Stimulated activated CD8-positive, alpha-beta memory T cell treated with anti-CD3 and anti-CD28 coated beads, Interleukin-4, amount 100 ng/mL, for 4 hours (primary cell): ENCODE data around the gene TTC7B.

ENCODE experiments used
- DNase-seq, 2 donors: peaks; one replicate each; pipeline ENCODE4 v3.0.0-alpha.2; 2020; ENCODE audit warnings: low read depth in 2 of 2, low spot score in 1 of 2

TTC7B gene

GRCh38 chr14:90579088-90579487, 237.1 kb downstream of the TTC7B start:
- no peak for DNase-seq

DNA sequence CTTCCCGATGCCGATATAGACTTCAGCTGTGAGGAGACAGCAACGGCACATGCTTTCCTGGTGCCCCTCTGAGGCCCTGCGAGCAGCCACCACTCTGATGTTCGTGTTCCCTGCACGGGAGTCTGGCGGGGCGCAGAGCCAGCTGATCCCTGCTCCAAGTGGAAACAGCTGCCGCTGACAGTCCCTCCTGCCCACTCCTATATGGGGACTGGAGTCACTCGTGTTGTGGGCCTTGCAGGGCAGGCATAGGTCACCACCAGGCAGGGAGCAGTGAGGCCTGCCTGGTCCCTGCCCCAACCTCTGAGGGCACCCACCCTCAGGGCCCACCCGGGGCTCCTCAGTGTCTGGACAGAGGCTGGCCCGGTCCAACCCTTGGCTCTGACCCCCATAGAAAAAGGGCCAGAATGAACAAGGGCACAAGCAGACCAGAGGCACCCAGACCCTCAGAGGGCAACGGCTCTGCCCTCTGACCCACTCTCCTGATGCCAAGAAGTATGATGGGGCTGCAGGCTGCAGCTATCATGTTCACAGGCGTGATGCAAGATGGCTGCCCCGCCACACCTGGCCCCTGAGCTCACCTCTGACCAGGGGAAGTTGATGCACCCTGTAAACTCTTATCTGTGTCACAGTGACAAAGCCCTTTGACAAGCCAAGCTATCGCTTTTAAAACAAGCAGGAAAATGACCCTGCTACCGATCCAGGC, 237.8 kb downstream of the TTC7B start:
- no peak for DNase-seq

- no peak for DNase-seq
Measured at GRCh38 chr14:90577661-90578282, 238.5 kb downstream of the TTC7B start.

GRCh38 chr14:90576981-90577660, 239.1 kb downstream of the TTC7B start:
- no peak for DNase-seq

DNA sequence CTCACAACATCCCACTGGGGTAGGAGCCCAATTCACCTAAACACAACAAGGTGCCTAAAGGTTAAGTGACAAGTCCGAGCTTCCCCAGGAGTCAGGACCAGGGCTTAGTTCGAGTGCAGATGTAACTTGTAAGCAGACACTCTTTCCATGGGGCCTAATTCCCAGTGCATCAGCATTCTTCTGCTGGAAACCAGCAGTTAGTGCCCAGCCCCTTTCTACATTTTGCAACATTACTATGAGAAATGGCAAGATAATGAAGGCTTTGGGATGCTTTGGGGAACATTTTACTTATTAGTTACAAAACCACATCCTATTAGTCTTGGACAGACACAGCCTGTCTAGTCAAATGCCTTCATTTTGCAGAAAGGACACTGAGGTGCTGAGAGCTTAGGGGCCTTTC, 239.6 kb downstream of the TTC7B start:
- no peak for DNase-seq

- no peak for DNase-seq
Measured at GRCh38 chr14:90575781-90576180, 240.4 kb downstream of the TTC7B start.

DNA sequence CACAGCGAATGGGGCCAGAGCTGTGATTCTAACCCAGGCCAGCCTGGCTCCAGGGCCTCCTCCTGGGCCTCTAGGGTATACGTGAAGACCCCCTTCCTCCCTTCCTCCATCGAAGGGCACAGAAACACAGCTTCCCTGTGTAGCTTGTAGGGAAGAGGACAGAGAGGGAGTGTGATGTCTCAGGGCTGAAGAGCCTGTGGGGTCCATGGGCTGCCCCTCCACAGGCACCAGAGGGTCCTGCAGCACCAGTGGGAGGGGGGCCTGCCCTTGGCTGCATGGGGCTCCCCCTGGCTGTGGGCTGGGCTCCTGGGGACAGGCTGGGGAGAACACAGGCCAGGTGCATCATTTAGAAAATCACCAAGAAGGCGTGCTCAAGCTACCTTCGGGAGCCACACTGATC, 240.9 kb downstream of the TTC7B start:
- DNase-seq, result no peak

DNA sequence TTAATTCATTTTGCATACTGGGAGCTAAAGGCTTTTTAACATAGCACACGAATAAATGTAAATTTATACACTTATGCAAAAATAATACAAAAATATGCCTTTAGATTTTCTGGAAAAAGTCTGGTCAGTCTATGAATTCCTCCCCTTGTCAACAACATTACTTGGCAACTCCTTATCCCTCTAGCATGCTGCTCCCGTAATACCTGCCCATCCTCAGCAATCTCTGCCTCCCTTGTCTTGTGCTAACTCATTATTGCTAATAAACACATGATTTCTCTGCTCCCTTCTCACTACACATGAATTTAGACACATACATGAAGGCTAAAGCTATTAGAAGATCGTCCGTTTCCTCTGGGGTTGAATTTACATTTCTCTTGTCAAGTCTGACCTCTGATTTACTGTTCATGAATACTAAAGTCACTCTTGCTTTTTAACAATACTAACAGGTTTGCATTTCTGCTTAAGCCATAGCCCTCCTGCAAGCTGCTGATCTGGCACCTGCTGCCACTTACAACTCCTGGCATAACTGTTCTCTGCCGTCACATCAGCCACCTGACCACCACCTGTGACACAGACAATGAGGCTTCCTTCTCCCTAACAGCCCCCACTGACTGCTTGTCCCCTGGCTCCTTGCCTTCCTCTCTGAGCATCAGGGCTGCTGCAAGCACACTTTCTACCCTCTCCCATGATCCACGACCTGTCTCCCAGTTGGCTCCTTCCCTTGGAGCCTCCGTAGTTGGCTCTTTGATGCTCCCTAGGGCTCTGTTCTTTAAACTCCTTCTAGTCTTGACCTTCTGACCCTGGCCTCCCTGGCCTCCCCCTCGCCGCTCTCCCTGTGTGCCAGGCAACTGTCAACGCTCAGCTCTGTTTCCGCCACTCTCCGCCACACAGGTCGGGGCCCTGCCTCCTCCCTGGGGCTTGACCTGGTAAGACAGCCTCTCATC, 241.8 kb downstream of the TTC7B start:
- DNase-seq, result no peak

GRCh38 chr14:90573385-90574105, 242.7 kb downstream of the TTC7B start:
- no peak for DNase-seq

DNA sequence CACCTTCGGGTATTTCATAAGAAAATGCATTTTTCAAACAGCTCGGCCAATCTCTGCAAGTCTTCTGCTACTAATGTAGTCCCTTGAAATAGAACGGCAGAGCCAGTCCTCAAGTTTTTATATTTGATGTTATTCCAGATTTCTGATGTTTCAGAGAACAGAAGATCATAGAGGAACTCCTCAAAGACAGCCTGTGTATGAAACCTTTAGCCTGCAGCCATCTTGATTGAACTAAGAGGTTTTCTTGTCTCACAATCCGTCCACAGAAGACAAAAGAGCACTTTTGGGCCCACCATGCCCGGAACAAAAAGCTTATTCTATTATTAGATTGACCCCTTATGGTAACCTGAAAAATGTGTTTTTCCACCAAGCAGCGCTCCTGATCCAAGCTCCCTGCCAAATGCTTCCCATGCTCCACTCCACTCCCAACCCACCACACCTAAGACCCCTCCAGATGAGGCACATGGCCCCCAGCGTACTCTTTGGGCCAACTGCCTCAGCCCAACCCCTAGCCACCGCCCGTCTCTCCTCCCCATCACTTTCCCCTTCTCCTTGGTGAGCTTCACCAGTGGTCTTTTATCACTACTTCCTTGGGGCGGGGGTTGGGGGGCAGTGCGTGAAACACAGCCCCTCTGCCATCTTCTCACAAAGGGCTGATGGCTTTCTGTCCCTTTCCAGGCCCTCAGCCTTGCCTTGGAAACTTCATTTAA, 243.6 kb downstream of the TTC7B start:
- DNase-seq, result no peak

DNA sequence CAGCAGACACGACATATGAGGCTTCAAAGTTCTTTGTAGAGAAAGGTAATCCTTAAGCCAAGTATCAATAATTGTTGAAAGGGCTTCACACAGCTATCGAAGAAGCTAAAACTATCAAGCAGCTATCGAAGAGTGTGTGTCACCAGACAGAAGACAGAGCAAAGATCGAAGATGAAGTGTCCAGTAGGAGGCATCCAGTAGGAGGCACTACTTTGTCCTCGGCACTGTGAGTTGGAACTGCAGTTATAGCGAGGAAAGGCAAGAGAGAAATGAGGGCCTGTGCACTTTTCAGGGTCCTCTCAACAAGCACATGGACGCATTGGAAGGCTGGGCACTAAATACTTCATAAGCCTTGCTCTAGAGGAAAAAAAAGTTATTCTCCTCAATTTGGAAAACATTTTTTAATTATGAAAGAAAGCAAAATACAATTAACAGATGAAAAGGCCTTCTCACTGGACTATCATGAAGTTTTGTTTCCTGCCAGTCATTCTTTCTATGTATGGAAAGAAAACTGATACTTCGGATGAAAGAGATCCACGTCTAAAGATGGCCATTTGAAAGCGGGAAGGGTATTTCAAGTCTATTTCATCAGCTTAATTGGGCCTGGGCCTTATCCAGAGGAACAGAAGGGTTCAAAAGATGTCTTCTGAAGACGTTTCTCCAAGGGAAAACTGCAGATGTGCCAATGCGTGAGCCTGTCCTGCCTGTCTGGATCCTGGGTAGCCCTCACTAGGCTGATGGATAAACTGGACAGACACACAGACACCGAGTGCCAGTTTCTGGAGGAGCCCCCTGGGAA, 244.9 kb downstream of the TTC7B start:
- DNase-seq, result no peak

DNA sequence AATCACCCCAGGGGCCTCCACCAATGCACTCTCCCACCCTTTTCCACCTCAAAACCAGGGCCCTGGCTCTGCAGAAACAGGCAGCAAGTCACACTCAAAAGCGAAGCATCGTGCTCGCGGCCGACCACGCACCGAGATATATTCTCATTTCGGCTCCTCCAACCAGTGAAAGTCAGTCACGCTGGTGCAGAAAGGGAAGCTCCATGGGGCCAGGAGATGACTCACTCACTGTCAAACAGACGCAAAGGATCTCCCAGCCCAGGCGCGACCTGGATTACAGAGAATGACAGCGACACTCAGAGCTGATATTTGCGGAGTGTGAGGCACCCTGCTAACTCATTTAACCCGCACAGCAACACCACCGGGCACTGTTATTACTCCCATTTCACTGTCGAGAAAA, 245.8 kb downstream of the TTC7B start:
- DNase-seq, result no peak

DNA sequence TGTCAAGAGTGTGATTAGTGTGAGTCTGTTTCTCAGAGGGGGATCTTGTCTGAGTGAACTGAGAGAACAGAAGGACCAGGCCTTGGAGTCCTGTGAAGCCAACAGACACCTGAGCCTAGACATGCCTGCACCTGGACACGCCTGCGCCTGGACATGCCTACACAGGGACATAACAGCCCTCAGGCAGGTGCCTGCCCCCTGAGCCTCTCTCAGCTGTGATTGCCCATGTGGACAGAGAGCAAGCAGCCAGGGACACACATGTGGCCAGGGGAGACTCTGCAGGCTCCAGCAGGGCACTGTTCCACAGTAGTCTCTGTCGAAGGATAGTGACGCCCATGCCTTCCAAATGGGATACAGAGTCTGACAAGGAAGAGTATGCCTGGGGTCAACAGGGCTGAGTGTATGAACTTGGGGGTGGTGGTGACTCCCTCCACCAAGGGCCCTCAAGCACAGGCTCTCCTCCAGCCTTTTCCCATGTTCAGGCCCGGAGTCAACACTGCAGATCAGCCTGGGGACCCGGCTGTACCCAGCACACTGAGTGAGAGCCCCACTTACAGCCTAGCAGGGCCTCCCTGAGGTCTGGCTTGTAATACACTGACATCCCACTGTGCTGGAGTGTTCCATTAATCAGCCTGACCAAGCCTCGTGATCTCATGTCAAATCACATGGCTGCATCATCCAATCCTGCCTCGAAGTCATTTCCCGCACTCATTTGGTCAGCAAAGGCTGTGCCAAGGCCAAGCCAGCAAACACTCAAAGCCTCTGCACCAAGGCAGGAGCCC, 246.4 kb downstream of the TTC7B start:
- no peak for DNase-seq

DNA sequence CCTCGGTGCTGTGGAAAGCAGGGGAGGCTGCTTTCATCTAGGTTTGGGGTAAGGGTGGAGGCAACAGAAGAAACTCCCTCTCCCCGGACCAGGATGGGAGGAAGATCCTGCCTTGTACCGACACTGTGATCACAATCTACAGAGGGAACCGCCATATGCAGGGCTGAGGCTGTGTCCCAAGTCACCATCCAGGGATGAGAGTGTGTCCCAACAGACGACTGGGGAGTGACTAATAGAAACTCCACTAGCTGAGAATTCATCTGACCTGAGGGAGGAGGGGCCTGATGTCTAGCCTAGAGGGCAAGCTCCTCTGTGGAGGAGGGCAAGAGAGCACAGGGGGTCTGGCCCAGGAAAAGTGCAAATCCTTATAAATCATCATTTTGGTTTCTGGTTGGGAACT, 247.0 kb downstream of the TTC7B start:
- no peak for DNase-seq

- DNase-seq, result no peak
Measured at GRCh38 chr14:90568405-90568804, 247.8 kb downstream of the TTC7B start.

DNA sequence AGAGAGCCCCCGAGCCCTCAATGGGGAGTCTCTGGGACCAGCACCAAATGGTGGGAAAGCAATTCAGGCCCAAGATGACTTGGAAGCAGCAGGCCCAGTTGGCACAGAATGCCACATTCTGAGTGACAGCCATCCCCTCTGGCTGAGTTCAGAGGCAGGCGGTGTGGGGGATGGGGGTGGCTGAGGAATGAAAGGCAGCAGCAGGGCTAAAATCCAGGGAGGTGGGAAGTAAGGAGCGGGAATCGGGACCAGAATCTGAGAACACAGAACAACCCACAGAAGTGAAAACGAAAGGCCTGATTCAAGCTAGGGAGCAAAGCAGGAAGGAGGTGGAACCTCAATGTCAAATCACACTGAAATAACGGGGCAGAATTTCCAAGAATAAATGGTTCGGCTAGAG, 248.2 kb downstream of the TTC7B start:
- no peak for DNase-seq

DNA sequence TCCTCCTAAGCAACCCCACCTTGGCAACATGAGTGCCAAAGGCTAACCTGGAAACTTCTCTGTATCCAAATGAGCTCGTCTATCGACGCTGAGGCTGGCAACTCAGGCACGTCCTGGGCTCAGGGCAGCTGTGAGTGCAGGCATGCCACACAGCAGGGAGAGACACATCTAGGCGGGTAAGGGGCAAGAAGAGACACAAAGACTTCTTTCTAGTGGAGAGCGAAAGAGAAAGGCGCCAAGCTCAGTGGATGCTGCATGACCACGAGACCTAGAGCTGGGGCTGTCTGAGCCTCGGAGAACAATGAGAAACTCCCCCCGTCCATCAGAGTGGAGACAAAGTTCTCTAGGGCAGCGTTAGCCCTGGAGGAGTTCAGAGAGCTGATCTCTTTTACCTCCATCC, 249.0 kb downstream of the TTC7B start:
- no peak for DNase-seq

DNA sequence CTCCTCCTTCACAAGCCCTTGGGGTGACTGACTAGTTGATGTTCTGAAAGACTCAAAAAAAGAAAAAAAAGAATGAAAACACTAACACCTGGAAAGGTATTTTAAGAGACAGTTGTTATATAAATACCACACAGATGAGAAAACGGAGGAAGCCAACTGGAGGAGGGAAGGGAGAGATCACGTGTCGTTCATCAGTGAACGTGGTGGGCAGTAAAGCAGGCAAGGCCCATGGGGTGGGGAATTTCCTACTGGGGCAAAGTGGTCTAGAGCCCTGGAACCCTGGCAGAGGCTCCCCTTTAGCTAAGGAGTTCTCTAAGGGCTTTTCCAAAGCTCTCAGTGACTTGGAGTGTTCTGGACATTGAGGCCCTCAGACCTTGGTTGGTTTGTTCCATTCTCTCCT, 249.7 kb downstream of the TTC7B start:
- DNase-seq, result no peak

- no peak for DNase-seq
Measured at GRCh38 chr14:90564496-90564895, 251.7 kb downstream of the TTC7B start.
